Activated CD8-positive, alpha-beta memory T cell treated with anti-CD3 and anti-CD28 coated beads, Interleukin-2, amount 50 U/mL, for 1 hour (primary cell): ENCODE measurements around the gene ANKHD1.
A peak's percentile ranks its signal among the peaks of the same experiment; 100 is the strongest.
"Not testable (repeated sequence)": the region's sequence is repeated elsewhere in the genome, so short reads cannot be mapped to it uniquely, and the experiment has no call there.

Experiments
- DNase-seq: peaks from one replicate; pipeline ENCODE4 v3.0.0-alpha.2; 2020; ENCODE audit errors: extremely low read depth

ANKHD1 gene

GRCh38 chr5:140372971-140373487 lies 28.6 kb upstream of the ANKHD1 start:
- DNase-seq, result no peak

GRCh38 chr5:140381351-140381750 lies 20.3 kb upstream of the ANKHD1 start:
- DNase-seq, result no peak

GRCh38 chr5:140381972-140382371 lies 19.7 kb upstream of the ANKHD1 start:
- DNase-seq, result no peak

- no peak for DNase-seq
These were observed 18.8 kb upstream of the ANKHD1 start for GRCh38 chr5:140382866-140383265.

GRCh38 chr5:140383300-140383699 lies 18.3 kb upstream of the ANKHD1 start:
- DNase-seq, result no peak

GRCh38 chr5:140388052-140388451 lies 13.6 kb upstream of the ANKHD1 start:
- no peak for DNase-seq

- no peak for DNase-seq
These were observed 10.3 kb upstream of the ANKHD1 start for GRCh38 chr5:140391312-140391711.

GRCh38 chr5:140391732-140392131 lies 9.9 kb upstream of the ANKHD1 start:
- DNase-seq, result no peak

- no peak for DNase-seq
These were observed 7.9 kb upstream of the ANKHD1 start for GRCh38 chr5:140393738-140394137.

GRCh38 chr5:140398379-140398811 lies 3.2 kb upstream of the ANKHD1 start:
- DNase-seq, result no peak

GRCh38 chr5:140399979-140400729 lies 1.5 kb upstream of the ANKHD1 start:
- DNase-seq, result peak; percentile 4

GRCh38 chr5:140400730-140401361 lies 787 bp upstream of the ANKHD1 start:
- peak; percentile 55 for DNase-seq

- peak; percentile 8 for DNase-seq
These were observed 833 bp downstream of the ANKHD1 start for GRCh38 chr5:140402258-140403074.

GRCh38 chr5:140403613-140404012 lies 2.0 kb downstream of the ANKHD1 start:
- DNase-seq, result no peak

- no peak for DNase-seq
These were observed 7.2 kb downstream of the ANKHD1 start for GRCh38 chr5:140408750-140409241.

- DNase-seq, result no peak
These were observed 11.6 kb downstream of the ANKHD1 start for GRCh38 chr5:140413230-140413629.

GRCh38 chr5:140417235-140417634 lies 15.6 kb downstream of the ANKHD1 start:
- DNase-seq, result no peak

GRCh38 chr5:140418862-140419520 lies 17.4 kb downstream of the ANKHD1 start:
- no peak for DNase-seq

- no peak for DNase-seq
These were observed 18.6 kb downstream of the ANKHD1 start for GRCh38 chr5:140420226-140420570.

- no peak for DNase-seq
These were observed 19.2 kb downstream of the ANKHD1 start for GRCh38 chr5:140420665-140421361.

GRCh38 chr5:140421375-140421774 lies 19.7 kb downstream of the ANKHD1 start:
- DNase-seq, result not testable (repeated sequence)
